ENCODE data around the gene CASP2.

The CASP2 gene

DNA sequence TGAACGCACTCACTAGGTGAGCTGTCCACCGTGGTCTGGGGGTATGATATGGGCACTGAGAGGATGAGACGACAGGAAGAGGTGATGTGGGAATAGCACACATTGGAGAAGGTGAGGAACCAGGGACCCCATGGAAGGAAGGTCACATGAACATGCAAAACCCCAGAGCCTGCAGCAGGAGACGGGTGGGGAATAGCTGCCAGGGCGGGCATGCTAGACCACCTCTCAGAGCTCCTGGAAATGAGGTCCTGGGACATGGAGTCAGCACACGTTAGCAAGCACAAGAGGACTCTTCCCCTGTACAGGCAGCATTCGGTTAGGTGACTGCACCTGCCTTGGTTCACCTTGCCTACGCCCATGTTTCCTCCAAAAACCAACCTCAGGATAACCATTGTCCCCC is 66.2 kb downstream of the CASP2 start:
- H3K9me3 ChIP-seq (ENCODE audit: control insufficient read depth, low read length): no peaks in the 10 kb centered on the region
- no peak overlapping the region for H3K4me3 ChIP-seq (ENCODE audit: extremely low read depth, insufficient read depth, low read length, poor library complexity, severe bottlenecking)
- H3K4me1 ChIP-seq (ENCODE audit: control insufficient read depth, insufficient read depth, low read length, poor library complexity, severe bottlenecking): peaks cover 3% of the 10 kb centered on the region
- peaks cover 3% of the 10 kb centered on the region for H3K36me3 ChIP-seq (ENCODE audit: control insufficient read depth, insufficient read depth, low read length)
- no peak overlapping the region for H3K27ac ChIP-seq (ENCODE audit: low read depth, low read length, severe bottlenecking)
- whole genome bisulfite sequencing, 2 experiments (ENCODE audit: insufficient coverage in 2 of 2): 92 to 93% methylated on average over 7 of the region's 8 CpGs

DNA sequence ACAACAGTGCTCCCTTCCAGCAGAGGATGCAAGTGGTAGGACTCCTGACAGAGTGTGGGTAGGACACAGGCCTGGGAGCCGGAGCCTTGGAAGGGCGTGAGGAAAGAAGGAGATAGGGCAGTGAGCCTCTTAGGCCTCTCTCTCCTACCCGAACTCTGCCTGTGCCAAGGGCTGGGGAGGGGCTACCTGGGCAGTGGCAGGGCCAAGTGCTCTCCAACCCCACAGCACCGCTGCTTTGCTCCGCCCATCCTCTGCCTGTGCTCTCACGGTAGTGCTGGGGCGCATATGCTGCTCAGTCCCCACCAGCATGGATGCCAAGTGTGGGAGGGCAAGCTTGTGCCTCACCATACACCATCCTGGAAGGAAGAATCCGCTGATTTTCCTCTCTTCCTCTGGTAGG is 66.8 kb downstream of the CASP2 start:
- WGBS, 2 experiments (ENCODE audit: insufficient coverage in 2 of 2): 81 to 96% methylated on average over 6 to 7 of the region's 8 CpGs
- Histone ChIP-seq H3K9me3 (ENCODE audit: control insufficient read depth, low read length) (no peaks in the 10 kb centered on the region), H3K4me1 (ENCODE audit: control insufficient read depth, insufficient read depth, low read length, poor library complexity, severe bottlenecking) (peaks cover 3% of the 10 kb centered on the region), H3K27ac (ENCODE audit: low read depth, low read length, severe bottlenecking) (no peak overlapping the region), H3K36me3 (ENCODE audit: control insufficient read depth, insufficient read depth, low read length) (peaks cover 3% of the 10 kb centered on the region), H3K4me3 (ENCODE audit: extremely low read depth, insufficient read depth, low read length, poor library complexity, severe bottlenecking) (no peak overlapping the region)

DNA sequence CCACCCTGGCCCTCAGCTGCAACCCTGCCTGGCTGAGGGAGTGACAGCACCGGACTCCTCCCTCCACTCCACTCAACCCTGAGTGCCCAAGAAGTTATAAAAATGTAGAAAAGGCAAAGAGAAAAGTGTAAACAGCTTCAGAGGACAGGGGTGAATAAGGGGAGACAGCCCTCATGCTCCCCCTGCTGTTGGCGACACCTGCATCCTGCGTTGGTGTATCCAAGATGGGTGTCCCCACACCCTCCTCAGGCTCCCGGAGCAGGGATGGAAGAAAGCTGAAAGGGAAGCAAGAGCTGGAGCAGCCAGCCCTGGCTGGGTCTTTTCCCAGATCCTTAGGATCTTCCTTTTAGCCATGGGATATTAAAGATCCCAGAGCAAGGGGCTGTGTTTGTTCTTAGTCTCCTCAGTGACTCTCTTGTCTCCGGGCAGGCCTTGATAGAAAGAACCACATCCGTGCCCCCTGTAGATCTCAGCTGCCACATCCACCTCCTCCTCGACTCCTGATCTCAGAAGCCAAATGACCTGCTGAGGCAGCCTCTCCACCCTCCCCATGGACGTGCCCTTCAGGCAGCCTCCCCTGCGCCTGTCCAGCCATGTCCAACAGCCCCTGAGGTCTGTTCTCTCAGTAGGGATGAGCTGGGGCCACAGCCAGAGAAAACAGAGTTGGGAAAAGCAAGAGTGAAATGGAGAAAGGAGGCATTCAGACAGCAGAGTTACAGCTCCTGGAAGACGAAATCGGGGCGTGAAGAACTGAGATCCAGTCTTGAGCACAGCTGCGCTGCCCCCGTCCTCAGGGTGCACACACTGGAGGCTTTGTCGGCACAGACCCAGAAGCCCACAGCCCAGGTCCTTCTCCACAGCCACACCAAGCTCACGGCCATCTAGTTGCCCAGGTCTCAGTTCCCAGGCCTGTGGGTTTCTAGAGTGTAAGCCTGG is 67.6 kb downstream of the CASP2 start:
- 85 to 93% methylated on average over 10 to 13 of the region's 16 CpGs for WGBS, 2 experiments (ENCODE audit: insufficient coverage in 2 of 2)
- Histone ChIP-seq H3K4me3 (ENCODE audit: extremely low read depth, insufficient read depth, low read length, poor library complexity, severe bottlenecking) (no peak overlapping the region), H3K9me3 (ENCODE audit: control insufficient read depth, low read length) (no peaks in the 10 kb centered on the region), H3K36me3 (ENCODE audit: control insufficient read depth, insufficient read depth, low read length) (peaks cover 3% of the 10 kb centered on the region), H3K27ac (ENCODE audit: low read depth, low read length, severe bottlenecking) (no peak overlapping the region), H3K4me1 (ENCODE audit: control insufficient read depth, insufficient read depth, low read length, poor library complexity, severe bottlenecking) (peaks cover 3% of the 10 kb centered on the region)

DNA sequence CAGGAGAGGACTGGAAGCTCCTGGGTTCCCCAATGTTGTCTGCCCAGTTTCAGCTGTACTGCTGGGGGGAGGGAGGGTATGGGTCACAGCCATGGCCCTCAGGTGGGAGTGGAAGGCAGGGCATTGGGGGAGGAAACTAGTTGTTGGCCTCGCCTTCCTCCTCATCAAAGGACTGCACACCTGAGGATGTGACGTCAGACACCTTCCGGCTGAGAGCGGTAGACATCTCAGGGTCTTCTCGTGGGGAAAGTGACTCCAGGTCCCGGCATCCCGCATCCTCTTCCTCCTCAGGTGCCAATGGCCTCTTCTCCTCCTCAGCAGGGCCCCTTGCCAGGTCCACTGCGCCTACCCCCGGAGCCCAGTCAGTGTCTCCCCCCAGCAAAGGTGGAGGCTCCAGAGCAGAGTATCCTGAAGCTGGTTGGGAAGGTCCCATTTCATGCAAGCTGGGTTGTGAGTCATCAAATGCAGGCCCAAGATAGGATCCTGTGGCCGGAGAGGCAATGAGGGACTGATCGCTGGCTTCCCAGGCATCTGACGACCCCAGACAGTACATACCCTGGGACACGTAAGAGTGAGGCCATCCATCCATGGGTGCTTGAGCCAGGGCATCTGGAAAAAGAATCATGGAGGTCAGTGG is 68.4 kb downstream of the CASP2 start:
- 97 to 98% methylated on average over 11 to 13 of the region's 13 CpGs for WGBS, 2 experiments (ENCODE audit: insufficient coverage in 2 of 2)
- Histone ChIP-seq H3K4me1 (ENCODE audit: control insufficient read depth, insufficient read depth, low read length, poor library complexity, severe bottlenecking) (peaks cover 1% of the 10 kb centered on the region), H3K36me3 (ENCODE audit: control insufficient read depth, insufficient read depth, low read length) (peaks cover 3% of the 10 kb centered on the region)

More for the DNA sequence above, 68.4 kb downstream of the CASP2 start:
- H3K27ac ChIP-seq (ENCODE audit: low read depth, low read length, severe bottlenecking): no peak overlapping the region
- H3K9me3 ChIP-seq (ENCODE audit: control insufficient read depth, low read length): no peaks in the 10 kb centered on the region
- no peak overlapping the region for H3K4me3 ChIP-seq (ENCODE audit: extremely low read depth, insufficient read depth, low read length, poor library complexity, severe bottlenecking)

Data from mesodermal cell (in vitro differentiated cells).